Suprapubic skin (tissue), 3 donors: ENCODE measurements around the gene CLEC1A.
A peak's percentile ranks its signal among the peaks of the same experiment; 100 is the strongest.

Experiments
- CTCF ChIP-seq, 2 donors: fragments of 200-600 bp in 1 of 2; fragments of 450-650 bp in 1 of 2; sonication (generic) in 1 of 2; IDR thresholded peaks; one replicate each; pipeline ENCODE4 v1.5.1; 2016 to 2019; ENCODE audit warnings: antibody characterized with exemption in 2 of 2, mild to moderate bottlenecking in 1 of 2, moderate library complexity in 1 of 2
- POLR2A ChIP-seq, 2 donors: fragments of 450-650 bp; IDR thresholded peaks; one replicate each; pipeline ENCODE4 v1.6.1; 2017; ENCODE audit warnings: antibody characterized with exemption in 2 of 2, mild to moderate bottlenecking in 2 of 2, moderate library complexity in 2 of 2

- peak in 1 of 2 donors; percentile 19 for TF ChIP-seq CTCF (IDR thresholded peaks at IDR 0.05)
- no peak for TF ChIP-seq POLR2A (IDR thresholded peaks at IDR 0.05)
These were observed 41.2 kb upstream of the CLEC1A start for GRCh38 chr12:10140001-10140400.
